GM19397 (cell line): ENCODE results near the gene DLG2.
"Not testable (repeated sequence)": the region's sequence is repeated elsewhere in the genome, so short reads cannot be mapped to it uniquely, and the experiment has no call there.

Source experiments
- ATAC-seq: cut with Tn5 transposase; IDR thresholded peaks from one replicate; pipeline ENCODE4 v1.9.1; 2021; ENCODE audit warnings: mild to moderate bottlenecking, moderate library complexity; ENCODE audit not compliant: unreplicated experiment

The DLG2 gene

GRCh38 chr11:83784419-83784818 is 1842.7 kb downstream of the DLG2 start:
- ATAC-seq, result no peak

- ATAC-seq, result no peak
Observed at GRCh38 chr11:83782329-83782728, 1844.8 kb downstream of the DLG2 start.

- ATAC-seq, result no peak
Observed at GRCh38 chr11:83779876-83780275, 1847.3 kb downstream of the DLG2 start.

GRCh38 chr11:83778596-83778995 is 1848.5 kb downstream of the DLG2 start:
- no peak for ATAC-seq

- ATAC-seq, result no peak
Observed at GRCh38 chr11:83773950-83774880, 1852.9 kb downstream of the DLG2 start.

GRCh38 chr11:83768489-83768888 is 1858.7 kb downstream of the DLG2 start:
- no peak for ATAC-seq

GRCh38 chr11:83766932-83767331 is 1860.2 kb downstream of the DLG2 start:
- no peak for ATAC-seq

- ATAC-seq, result no peak
Observed at GRCh38 chr11:83764643-83765042, 1862.5 kb downstream of the DLG2 start.

- no peak for ATAC-seq
Observed at GRCh38 chr11:83760932-83761331, 1866.2 kb downstream of the DLG2 start.

GRCh38 chr11:83759148-83759547 is 1868.0 kb downstream of the DLG2 start:
- no peak for ATAC-seq

- ATAC-seq, result no peak
Observed at GRCh38 chr11:83751041-83751440, 1876.1 kb downstream of the DLG2 start.

- no peak for ATAC-seq
Observed at GRCh38 chr11:83746921-83747585, 1880.1 kb downstream of the DLG2 start.

- ATAC-seq, result no peak
Observed at GRCh38 chr11:83744620-83745192, 1882.4 kb downstream of the DLG2 start.

GRCh38 chr11:83736684-83737083 is 1890.5 kb downstream of the DLG2 start:
- ATAC-seq, result no peak

GRCh38 chr11:83734120-83734519 is 1893.0 kb downstream of the DLG2 start:
- no peak for ATAC-seq

- not testable (repeated sequence) for ATAC-seq
Observed at GRCh38 chr11:83731288-83731687, 1895.9 kb downstream of the DLG2 start.

- no peak for ATAC-seq
Observed at GRCh38 chr11:83728281-83728680, 1898.9 kb downstream of the DLG2 start.

- no peak for ATAC-seq
Observed at GRCh38 chr11:83727251-83727650, 1899.9 kb downstream of the DLG2 start.

- ATAC-seq, result no peak
Observed at GRCh38 chr11:83726316-83726715, 1900.8 kb downstream of the DLG2 start.

GRCh38 chr11:83725728-83726127 is 1901.4 kb downstream of the DLG2 start:
- ATAC-seq, result no peak

- no peak for ATAC-seq
Observed at GRCh38 chr11:83725269-83725560, 1901.9 kb downstream of the DLG2 start.

- ATAC-seq, result no peak
Observed at GRCh38 chr11:83723999-83724398, 1903.1 kb downstream of the DLG2 start.
